Keratinocyte (primary cell): ENCODE data around the gene VASP.

Source experiments
- EZH2 ChIP-seq: IDR thresholded peaks from one replicate; pipeline ENCODE4 v1.6.1; 2012; ENCODE audit warnings: inconsistent platforms, mild to moderate bottlenecking, low read length, moderate library complexity
- TF ChIP-seq, protein P1 (sequence below), 3 experiments: IDR thresholded peaks in 1 of 3; conservative IDR thresholded peaks in 1 of 3; optimal IDR thresholded peaks in 1 of 3; 2 replicates in 2 of 3; 3 replicates in 1 of 3; pipeline versions ENCODE3 to v1.5.1; 2011; ENCODE audit warnings: low read length in 3 of 3, mild to moderate bottlenecking in 3 of 3, moderate library complexity in 2 of 3, control low read depth in 1 of 3, inconsistent platforms in 1 of 3; ENCODE audit not compliant: insufficient read depth in 2 of 3; ENCODE audit errors: extremely low read depth in 1 of 3

- TF ChIP-seq, protein P1, sequence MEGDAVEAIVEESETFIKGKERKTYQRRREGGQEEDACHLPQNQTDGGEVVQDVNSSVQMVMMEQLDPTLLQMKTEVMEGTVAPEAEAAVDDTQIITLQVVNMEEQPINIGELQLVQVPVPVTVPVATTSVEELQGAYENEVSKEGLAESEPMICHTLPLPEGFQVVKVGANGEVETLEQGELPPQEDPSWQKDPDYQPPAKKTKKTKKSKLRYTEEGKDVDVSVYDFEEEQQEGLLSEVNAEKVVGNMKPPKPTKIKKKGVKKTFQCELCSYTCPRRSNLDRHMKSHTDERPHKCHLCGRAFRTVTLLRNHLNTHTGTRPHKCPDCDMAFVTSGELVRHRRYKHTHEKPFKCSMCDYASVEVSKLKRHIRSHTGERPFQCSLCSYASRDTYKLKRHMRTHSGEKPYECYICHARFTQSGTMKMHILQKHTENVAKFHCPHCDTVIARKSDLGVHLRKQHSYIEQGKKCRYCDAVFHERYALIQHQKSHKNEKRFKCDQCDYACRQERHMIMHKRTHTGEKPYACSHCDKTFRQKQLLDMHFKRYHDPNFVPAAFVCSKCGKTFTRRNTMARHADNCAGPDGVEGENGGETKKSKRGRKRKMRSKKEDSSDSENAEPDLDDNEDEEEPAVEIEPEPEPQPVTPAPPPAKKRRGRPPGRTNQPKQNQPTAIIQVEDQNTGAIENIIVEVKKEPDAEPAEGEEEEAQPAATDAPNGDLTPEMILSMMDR (optimal IDR thresholded peaks at IDR 0.05 in 1 of 3, IDR thresholded peaks at IDR 0.05 in 1 of 3, conservative IDR thresholded peaks at IDR 0.05 in 1 of 3; ENCODE audit: extremely low read depth in 1 of 3, insufficient read depth in 2 of 3, low read length in 3 of 3) = no peak
- TF ChIP-seq EZH2 = no peak
Observed at GRCh38 chr19:45547211-45547770, 40.0 kb downstream of the VASP start.
